ENCODE measurements around the gene MTPN.

Gene MTPN

GRCh38 chr7:135957627-135958026 lies 19.5 kb downstream of the MTPN start:
- no peak for DNase-seq (ENCODE audit: low read depth in 2 of 2)

- DNase-seq (ENCODE audit: low read depth in 2 of 2): no peak
Observed at GRCh38 chr7:135956393-135956792, 20.8 kb downstream of the MTPN start.

GRCh38 chr7:135950972-135951371 lies 26.2 kb downstream of the MTPN start:
- DNase-seq (ENCODE audit: low read depth in 2 of 2): no peak

- no peak for DNase-seq (ENCODE audit: low read depth in 2 of 2)
Observed at GRCh38 chr7:135950429-135950828, 26.7 kb downstream of the MTPN start.

GRCh38 chr7:135946289-135947055 lies 30.7 kb downstream of the MTPN start:
- DNase-seq (ENCODE audit: low read depth in 2 of 2): no peak

- no peak for DNase-seq (ENCODE audit: low read depth in 2 of 2)
Observed at GRCh38 chr7:135944753-135945152, 32.4 kb downstream of the MTPN start.

- DNase-seq (ENCODE audit: low read depth in 2 of 2): no peak
Observed at GRCh38 chr7:135943134-135943879, 33.9 kb downstream of the MTPN start.

- DNase-seq (ENCODE audit: low read depth in 2 of 2): no peak
Observed at GRCh38 chr7:135942614-135943013, 34.5 kb downstream of the MTPN start.

GRCh38 chr7:135940077-135941075 lies 36.8 kb downstream of the MTPN start:
- DNase-seq (ENCODE audit: low read depth in 2 of 2): no peak

GRCh38 chr7:135939261-135939812 lies 37.8 kb downstream of the MTPN start:
- no peak for DNase-seq (ENCODE audit: low read depth in 2 of 2)

- DNase-seq (ENCODE audit: low read depth in 2 of 2): no peak
Observed at GRCh38 chr7:135938563-135938962, 38.6 kb downstream of the MTPN start.

GRCh38 chr7:135938086-135938485 lies 39.1 kb downstream of the MTPN start:
- no peak for DNase-seq (ENCODE audit: low read depth in 2 of 2)

GRCh38 chr7:135936497-135937217 lies 40.5 kb downstream of the MTPN start:
- no peak for DNase-seq (ENCODE audit: low read depth in 2 of 2)

GRCh38 chr7:135934651-135935050 lies 42.5 kb downstream of the MTPN start:
- no peak for DNase-seq (ENCODE audit: low read depth in 2 of 2)

- DNase-seq (ENCODE audit: low read depth in 2 of 2): no peak
Observed at GRCh38 chr7:135933509-135934188, 43.5 kb downstream of the MTPN start.

- DNase-seq (ENCODE audit: low read depth in 2 of 2): no peak
Observed at GRCh38 chr7:135932131-135932530, 45.0 kb downstream of the MTPN start.

- no peak for DNase-seq (ENCODE audit: low read depth in 2 of 2)
Observed at GRCh38 chr7:135930565-135931461, 46.3 kb downstream of the MTPN start.

- no peak for DNase-seq (ENCODE audit: low read depth in 2 of 2)
Observed at GRCh38 chr7:135929722-135930141, 47.4 kb downstream of the MTPN start.

GRCh38 chr7:135929249-135929648 lies 47.9 kb downstream of the MTPN start:
- DNase-seq (ENCODE audit: low read depth in 2 of 2): no peak

Measured in activated CD4-positive, alpha-beta T cell treated with anti-CD3 and anti-CD28 coated beads for 24 hours (primary cell).